DMS153 (cell line): Measurements from ENCODE around the gene POLE.

ENCODE experiments used
- DNase-seq: peaks from one replicate; lab custom pipeline; 2025; lab: John Stamatoyannopoulos, UW

POLE gene

GRCh38 chr12:132577191-132577920 is 109.8 kb downstream of the POLE start:
- DNase-seq = no peak

GRCh38 chr12:132576701-132577100 is 110.4 kb downstream of the POLE start:
- DNase-seq = no peak

- DNase-seq = no peak
These were observed 111.5 kb downstream of the POLE start for GRCh38 chr12:132575661-132576060.

- no peak for DNase-seq
These were observed 112.7 kb downstream of the POLE start for GRCh38 chr12:132574271-132574996.
